HG02981 (cell line): Measurements from ENCODE around the gene TIPARP.

Source experiments
- ATAC-seq: cut with Tn5 transposase; IDR thresholded peaks from one replicate; pipeline ENCODE4 v1.9.1; 2021; ENCODE audit warnings: mild to moderate bottlenecking, moderate library complexity; ENCODE audit not compliant: unreplicated experiment

TIPARP gene

DNA sequence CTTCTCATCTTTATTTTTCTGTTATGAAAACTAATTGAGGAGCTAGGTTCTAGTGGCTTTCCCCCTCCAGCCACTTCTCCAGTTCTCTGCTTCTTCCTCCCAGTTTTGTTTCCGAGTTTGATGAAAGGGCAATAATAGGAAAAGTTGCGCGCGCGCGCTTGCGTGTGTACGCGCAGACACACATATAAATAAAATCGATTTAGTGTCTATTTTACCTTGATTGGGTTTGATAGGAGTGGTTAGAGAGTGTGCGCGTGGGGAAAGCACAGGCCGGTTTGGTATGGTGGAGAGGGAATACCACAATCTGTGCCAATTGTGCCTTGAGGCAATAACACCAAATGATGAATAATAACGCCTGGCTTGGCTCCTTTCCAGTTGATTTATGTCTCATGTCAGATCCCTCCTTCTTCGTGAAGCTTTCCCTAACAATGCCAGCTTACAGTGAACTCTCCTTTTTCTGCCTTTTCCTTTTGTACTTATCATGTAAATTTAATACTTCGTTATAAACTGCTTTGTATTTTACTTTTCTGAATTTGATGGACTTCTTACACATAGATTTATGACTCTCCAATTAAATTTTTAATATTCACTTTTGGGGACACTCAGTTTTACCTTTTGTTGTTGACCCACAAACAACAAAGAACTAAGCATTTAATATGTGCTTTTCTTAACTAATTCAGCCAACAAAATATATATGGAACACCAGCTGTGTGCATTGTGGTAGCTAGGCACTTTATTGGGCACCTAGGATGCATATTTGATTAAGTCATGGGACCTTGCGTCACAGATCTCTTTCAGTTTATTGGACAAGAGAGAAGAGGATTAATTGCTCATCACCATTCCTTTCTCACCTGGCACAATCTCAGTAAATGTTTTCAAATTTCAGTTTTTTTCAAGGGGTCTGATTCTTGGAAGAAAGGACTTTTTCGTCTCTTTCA lies 1.7 kb downstream of the TIPARP start:
- no peak for ATAC-seq

DNA sequence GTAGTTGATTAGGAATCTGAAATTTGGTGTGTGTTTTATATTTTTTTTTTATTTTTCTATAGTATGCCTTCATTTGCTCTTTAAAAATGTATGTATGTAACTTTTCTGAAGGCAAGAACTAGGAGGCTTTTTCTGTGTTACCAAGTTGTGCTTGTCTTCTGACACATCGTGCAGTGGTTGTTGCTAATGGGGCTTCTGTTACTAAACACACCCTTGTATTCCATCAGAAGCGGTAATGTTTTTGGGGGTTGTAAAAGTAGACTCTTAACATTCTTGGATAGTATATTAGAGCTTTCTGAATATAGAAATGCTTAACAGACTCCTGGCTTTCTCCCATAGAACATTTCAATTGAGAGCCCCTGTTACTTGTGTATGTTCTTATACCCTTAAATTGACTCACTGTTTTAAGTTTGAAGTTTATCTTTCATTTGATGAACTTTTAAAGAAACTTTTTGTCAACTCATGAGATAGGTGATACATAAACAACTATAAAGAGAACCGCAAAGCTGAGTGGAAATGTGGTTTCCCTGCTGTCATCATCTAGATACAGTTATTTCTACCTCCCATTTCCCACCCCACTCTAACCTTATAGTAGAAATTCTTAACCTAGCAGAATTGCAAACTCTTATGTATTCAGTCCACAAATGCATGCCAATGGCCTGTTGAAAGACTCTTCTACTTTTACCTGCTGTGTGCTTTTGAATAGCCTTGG lies 2.5 kb downstream of the TIPARP start:
- ATAC-seq = no peak

- no peak for ATAC-seq
Observed at GRCh38 chr3:156677536-156677935, 3.1 kb downstream of the TIPARP start.

DNA sequence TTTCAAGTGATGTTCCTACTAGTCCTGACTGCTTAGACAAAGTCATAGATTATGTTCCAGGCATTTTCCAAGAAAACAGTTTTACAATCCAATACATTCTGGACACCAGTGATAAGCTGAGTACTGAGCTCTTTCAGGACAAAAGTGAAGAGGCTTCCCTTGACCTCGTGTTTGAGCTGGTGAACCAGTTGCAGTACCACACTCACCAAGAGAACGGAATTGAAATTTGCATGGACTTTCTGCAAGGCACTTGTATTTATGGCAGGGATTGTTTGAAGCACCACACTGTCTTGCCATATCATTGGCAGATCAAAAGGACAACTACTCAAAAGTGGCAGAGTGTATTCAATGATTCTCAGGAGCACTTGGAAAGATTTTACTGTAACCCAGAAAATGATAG lies 3.8 kb downstream of the TIPARP start:
- no peak for ATAC-seq

GRCh38 chr3:156680243-156680914 lies 6.0 kb downstream of the TIPARP start:
- ATAC-seq = no peak

GRCh38 chr3:156681002-156681401 lies 6.6 kb downstream of the TIPARP start:
- peak; percentile 79 for ATAC-seq

GRCh38 chr3:156682501-156682900 lies 8.1 kb downstream of the TIPARP start:
- no peak for ATAC-seq

- ATAC-seq = no peak
Observed at GRCh38 chr3:156682963-156683362, 8.6 kb downstream of the TIPARP start.

DNA sequence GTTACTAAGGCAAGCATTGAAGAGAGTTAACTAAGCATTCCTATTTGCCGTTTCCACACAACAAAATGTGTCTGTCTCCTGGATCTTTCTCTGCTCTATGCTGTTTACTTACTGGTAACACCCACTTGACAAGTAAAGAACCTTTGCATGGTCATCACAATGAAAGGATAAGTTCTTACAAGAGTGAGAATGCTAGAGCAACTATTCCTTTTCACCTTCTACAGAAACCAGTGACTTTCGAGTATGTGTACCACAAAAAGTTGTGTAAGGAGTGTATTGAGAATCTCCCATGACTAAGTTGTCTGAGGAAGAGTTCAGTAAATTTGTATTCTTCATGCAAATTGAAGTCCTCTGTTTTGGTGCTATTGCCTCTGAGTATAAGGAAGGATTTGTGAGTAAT lies 10.8 kb downstream of the TIPARP start:
- no peak for ATAC-seq

GRCh38 chr3:156685752-156686151 lies 11.4 kb downstream of the TIPARP start:
- ATAC-seq = peak; percentile 28

DNA sequence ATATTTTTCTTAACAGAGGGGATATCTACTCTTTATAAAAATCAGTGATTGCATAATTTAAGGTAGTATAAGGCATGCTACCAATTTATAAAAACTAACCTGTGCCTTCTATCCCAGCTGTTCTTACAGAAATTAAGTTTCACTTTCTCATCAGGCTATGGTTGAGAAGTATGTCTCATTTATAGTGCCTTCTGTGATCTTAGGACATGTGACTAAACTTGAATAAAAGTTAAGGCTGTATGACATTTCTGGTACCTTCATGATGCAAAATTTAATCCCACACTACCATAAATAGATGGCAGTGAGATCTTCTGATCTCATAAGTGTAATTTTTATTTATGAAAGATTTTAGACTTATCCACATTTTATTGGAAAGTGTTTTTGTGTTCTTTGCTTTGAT lies 12.6 kb downstream of the TIPARP start:
- peak; percentile 36 for ATAC-seq

DNA sequence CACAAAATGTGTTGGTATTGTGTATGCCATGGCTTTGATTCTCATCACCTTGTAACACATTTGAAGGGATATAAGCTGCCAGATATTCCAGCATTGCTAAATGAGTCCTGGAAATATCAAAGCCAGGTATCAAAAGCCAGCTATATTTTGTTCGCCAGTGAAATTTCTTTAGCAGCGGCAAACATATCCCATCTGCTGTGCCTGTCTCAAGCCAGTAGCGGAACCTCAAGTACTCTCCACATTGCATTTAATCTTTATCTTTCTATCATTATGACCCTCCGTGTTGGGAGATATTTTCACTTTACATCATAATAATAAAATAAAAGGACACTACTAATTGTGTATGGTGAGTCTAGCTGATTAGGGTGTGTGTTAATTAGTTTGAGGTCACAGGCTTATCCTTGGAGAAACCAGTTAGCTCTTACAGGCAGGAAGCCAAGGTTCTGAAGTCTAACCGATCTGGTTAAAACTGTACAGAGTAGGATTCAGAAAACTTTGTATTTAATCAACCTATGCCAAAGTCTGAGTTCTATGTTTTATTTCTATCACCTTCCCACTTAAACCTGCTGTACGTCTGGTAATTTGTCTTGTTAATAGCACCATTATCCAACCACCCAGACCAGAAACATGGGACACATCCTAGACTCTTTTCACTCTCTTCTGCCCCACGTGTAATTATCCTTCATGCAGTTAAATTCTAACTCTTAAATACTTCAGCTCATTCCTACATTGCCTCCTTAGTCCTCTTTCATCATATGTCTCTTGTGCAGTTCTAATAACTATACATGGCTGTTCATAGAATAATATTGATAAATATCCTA lies 14.5 kb downstream of the TIPARP start:
- no peak for ATAC-seq

DNA sequence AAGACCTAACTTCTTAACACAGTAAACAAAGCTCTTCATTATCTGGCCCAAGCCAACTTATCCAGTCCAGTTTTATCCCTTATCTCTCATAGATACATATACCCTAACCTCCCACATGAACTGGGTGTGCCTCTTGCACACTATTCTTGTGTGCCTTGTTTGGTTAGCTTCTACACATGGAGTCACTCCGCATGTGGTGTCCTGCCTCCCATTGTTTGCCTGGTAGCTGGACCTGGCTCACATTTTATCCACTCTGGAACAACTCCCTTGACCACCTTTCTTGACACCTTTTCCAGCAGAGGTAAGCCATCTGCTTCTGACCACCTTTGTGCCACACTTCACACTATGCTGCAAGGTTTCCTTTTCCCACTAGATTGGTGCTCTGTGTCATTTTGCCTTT lies 15.2 kb downstream of the TIPARP start:
- no peak for ATAC-seq

DNA sequence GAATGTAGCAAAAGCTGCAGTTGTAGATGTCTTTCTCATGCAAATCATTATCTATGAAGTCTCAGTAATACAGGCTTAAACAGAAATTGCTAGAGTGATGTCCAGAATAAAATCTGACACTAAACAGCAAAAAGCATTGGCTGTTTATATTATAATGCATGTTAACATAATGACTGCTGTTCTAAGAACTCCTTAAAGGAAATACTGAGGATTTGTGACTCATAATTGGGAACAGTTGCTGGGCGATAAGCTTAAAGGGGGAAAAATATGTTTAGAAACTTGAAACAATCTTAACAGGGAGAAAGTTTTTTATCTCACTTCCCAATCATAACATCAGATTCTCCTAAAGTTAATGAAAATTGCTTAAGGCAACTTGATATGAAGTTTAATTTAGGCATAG lies 17.5 kb downstream of the TIPARP start:
- ATAC-seq = no peak

DNA sequence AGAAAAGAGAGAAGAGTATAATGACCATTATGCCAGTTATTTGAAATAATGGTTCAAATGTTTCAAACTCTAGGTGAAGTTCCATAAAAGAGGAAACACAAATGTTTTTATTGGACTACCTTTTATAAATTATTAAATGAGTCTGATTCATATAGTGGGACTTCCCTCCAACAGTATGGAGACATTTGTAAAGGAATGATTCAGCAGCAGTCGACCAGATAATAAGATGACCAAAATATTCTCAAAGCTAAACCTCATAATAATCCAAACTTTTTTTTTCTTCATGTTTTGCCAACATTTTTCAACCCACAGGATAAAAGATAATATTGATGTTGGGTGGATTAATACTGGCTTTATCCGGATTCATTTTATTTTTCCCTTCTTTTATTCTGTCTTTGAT lies 18.8 kb downstream of the TIPARP start:
- ATAC-seq = no peak

DNA sequence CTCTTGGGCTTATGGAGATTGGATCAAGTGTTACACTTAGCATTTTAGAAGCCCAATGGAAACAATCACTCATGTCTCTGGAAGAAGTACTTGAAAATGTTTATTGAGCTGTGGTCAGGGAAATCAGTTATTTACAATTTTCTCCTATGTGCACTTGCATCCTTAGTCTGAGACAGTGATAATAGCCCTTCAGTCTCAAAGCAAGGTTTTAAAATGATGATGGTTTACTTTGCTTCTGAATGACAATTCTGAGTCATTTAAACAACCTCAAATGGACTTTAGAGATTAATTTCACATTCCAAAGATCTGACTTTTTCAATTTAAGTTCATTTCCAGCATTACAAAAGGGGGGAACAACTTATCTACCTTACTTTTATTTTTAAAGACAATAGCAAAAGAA lies 20.1 kb downstream of the TIPARP start:
- ATAC-seq = no peak

DNA sequence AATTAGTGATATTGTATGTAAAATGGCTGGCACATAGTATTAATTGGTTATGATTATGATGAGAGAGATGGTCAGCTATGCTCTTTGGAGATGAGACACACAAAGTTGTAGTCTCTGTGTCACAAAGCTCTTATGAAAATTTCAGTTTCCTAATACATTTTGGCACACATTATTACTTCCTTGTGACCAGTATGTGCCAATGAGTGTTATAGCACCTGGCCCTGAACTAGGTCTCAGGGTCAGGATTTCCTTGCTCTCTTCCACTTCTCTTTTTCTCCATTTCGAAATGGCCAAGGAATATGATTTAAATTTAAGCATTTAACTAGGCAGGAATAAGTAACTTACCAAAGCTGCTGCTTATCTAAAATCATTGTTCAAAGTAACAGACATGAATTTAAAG lies 28.0 kb downstream of the TIPARP start:
- ATAC-seq = no peak

- no peak for ATAC-seq
Observed at GRCh38 chr3:156704370-156705036, 30.1 kb downstream of the TIPARP start.

GRCh38 chr3:156705761-156706616 lies 31.6 kb downstream of the TIPARP start:
- ATAC-seq = no peak
